ENCODE results near the gene TTC39C. TPM values are rescaled to one million over a fixed set of nuclear protein-coding genes. Genes with fewer than 3 reads are reported as not detected.
A peak's percentile ranks its signal among the peaks of the same experiment; 100 is the strongest.

Gene TTC39C
- total RNA-seq, 2 experiments from 2014 or later, result 84.0 to 95.1 TPM

DNA sequence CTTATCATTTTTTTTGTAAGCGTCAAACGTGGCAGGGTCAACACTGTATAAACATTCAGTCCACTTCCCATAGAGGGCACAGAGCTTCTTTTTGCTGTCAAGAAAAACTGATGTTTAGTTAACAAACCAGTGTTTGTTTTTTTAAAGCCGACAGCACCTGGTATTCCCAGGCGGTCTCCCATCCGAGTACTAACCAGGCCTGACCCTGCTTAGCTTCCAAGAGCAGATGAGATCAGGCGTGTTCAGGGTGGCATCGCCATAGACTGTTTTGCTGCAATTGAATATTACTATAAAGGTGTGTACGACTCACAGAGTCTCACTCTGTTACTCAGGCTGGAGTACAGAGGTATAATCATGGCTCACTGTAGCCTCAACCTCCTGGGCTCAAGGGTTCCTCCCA lies 155.8 kb downstream of the TTC39C start:
- H3K27ac Mint-ChIP-seq, result no peak overlapping the region
- POLR2A ChIA-PET, result no interaction called here
- H3K9me3 Mint-ChIP-seq, result no peaks in the 10 kb centered on the region
- H3K4me3 Mint-ChIP-seq, result no peak overlapping the region
- DNase-seq, result no peak
- H3K36me3 Mint-ChIP-seq, result no peaks in the 10 kb centered on the region
- ATAC-seq (ENCODE audit: low read depth), result no peak
- no peaks in the 10 kb centered on the region for H3K27me3 Mint-ChIP-seq
- H3K4me1 Mint-ChIP-seq, result no peaks in the 10 kb centered on the region

- Mint-ChIP-seq H3K4me3 (no peak overlapping the region), H3K27me3 (peaks cover 2% of the 10 kb centered on the region)
- POLR2A ChIA-PET, result no interaction called here
Observed at GRCh38 chr18:24173997-24174396, 159.4 kb downstream of the TTC39C start.

DNA sequence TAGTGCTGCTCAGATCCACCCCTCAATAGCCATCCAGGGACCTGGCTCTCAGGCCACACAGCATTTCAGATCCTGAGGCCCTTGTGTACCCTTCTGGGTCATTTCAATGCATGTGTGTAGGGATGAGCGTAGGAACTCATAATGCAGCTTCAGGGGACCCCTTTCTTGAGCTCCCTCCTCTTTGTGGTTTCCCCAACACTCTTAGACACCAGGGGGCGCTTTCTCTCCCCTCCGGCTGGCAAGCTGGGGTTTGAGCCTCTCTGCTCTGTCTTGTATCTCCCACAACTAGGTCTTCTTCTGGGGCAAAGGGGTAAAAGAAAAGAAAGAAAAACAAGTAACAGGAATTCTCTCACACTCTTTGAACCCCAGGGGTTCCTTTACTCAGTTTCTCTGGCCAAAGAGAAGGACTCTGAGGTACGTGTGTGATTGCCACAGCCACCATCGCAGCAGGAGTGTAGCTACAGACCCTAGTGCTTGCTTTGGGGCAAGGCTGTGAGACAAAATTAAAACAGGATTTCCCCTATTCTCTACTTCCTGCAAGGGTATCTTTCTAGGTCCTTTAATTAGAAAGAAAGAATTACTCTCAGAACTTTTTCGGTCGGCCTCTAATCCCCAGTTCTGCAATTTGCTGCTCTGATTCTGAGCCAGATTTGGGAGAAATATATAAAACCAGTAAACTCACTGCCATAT lies 162.3 kb downstream of the TTC39C start:
- H3K9me3 Mint-ChIP-seq, result no peaks in the 10 kb centered on the region
- POLR2A ChIA-PET, result no interaction called here
- peaks cover 2% of the 10 kb centered on the region for H3K27me3 Mint-ChIP-seq
- no peak overlapping the region for H3K27ac Mint-ChIP-seq
- no peak for ATAC-seq (ENCODE audit: low read depth)
- H3K36me3 Mint-ChIP-seq, result no peaks in the 10 kb centered on the region
- no peaks in the 10 kb centered on the region for H3K4me1 Mint-ChIP-seq
- DNase-seq, result peak; percentile 33
- H3K4me3 Mint-ChIP-seq, result no peak overlapping the region

More at GRCh38 chr18:24173997-24174396, 159.4 kb downstream of the TTC39C start:
- DNase-seq (no peak), ATAC-seq (ENCODE audit: low read depth) (no peak)
- no peaks in the 10 kb centered on the region for H3K36me3 Mint-ChIP-seq
- H3K4me1 Mint-ChIP-seq, result no peaks in the 10 kb centered on the region
- H3K27ac Mint-ChIP-seq, result no peak overlapping the region
- no peaks in the 10 kb centered on the region for H3K9me3 Mint-ChIP-seq

DNA sequence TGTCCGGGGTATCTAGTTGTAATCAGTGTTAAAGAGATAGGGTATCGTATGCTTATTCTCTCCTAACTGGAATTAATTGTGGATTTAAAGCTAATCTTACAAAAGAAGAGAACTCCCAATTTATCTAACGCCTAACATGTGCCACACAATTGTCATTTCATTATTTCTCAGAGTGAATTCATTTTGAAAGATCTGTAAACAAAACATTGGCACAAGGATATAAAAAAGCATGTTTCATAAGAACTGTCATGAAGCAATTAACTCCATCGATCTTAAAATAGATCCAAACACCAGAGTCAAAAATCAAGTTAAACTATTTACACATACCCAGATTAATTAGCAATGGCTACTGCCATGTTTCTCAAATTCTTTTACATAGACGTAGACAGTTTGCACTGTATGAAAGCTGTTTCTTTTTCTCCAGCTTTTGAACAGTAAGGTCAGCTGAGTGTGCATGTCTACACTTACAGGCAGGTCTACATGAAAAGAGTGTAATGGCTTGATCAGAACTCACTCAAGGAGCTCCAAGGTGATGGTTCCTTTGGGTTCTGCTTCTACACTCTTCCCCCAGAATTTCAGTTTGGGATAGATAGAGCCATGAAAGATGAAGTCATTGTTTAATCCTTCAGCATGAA lies 163.1 kb downstream of the TTC39C start:
- DNase-seq, result no peak
- ATAC-seq (ENCODE audit: low read depth), result no peak
- Mint-ChIP-seq H3K27me3 (peaks cover 2% of the 10 kb centered on the region), H3K27ac (no peak overlapping the region), H3K4me1 (no peaks in the 10 kb centered on the region), H3K36me3 (no peaks in the 10 kb centered on the region), H3K4me3 (no peak overlapping the region), H3K9me3 (no peaks in the 10 kb centered on the region)
- POLR2A ChIA-PET, result no interaction called here

- no peak overlapping the region for H3K27ac Mint-ChIP-seq
- no peak for ATAC-seq (ENCODE audit: low read depth)
- H3K4me3 Mint-ChIP-seq, result no peak overlapping the region
- H3K9me3 Mint-ChIP-seq, result no peaks in the 10 kb centered on the region
- H3K36me3 Mint-ChIP-seq, result no peaks in the 10 kb centered on the region
- POLR2A ChIA-PET, result no interaction called here
- H3K27me3 Mint-ChIP-seq, result peaks cover 4% of the 10 kb centered on the region
- H3K4me1 Mint-ChIP-seq, result no peaks in the 10 kb centered on the region
- no peak for DNase-seq
Observed at GRCh38 chr18:24180048-24180447, 165.5 kb downstream of the TTC39C start.

DNA sequence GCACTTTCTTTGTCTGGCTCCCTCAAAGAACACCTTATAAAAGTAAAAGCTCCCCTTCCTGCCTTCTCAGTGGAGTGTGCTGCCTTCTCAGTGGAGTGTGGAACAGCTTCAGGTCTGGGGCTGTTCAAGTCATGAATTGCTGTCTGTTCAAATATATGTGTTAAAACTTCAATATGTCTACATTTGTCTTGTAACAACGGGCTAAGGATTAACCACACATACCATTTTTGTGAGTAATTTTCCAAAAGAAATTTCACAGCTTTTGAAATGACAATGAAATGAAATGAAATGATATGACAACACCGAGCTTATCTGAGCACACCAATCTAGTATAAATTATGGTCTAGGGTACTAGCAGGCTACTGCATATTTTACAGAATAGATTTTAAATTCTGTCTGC lies 167.3 kb downstream of the TTC39C start:
- ATAC-seq (ENCODE audit: low read depth) (no peak), DNase-seq (no peak)
- POLR2A ChIA-PET, result no interaction called here
- Mint-ChIP-seq H3K4me1 (no peaks in the 10 kb centered on the region), H3K27ac (no peak overlapping the region), H3K4me3 (no peak overlapping the region), H3K27me3 (peaks cover 6% of the 10 kb centered on the region), H3K36me3 (no peaks in the 10 kb centered on the region), H3K9me3 (no peaks in the 10 kb centered on the region)

Other genes with a start within 250 kb of the TTC39C start
- gene CABYR, start 124.3 kb downstream of the TTC39C start, total RNA-seq, result 1 to 10 TPM; 1.4 to 3.6 TPM